HepG2 (cell line): ENCODE data around the gene EIF6. TPM values are rescaled to one million over a fixed set of nuclear protein-coding genes. Genes with fewer than 3 reads are reported as not detected.
A peak's percentile ranks its signal among the peaks of the same experiment; 100 is the strongest.

ENCODE experiments used
- ELF1 ChIP-seq: sonication (generic); formaldehyde crosslinking; IDR thresholded peaks from 2 replicates; pipeline ENCODE4 v1.4.0; 2020; ENCODE audit warnings: missing genetic modification reagents
- GFI1 ChIP-seq: sonication (generic); formaldehyde crosslinking; IDR thresholded peaks from 2 replicates; pipeline ENCODE4 v1.5.0; 2020; ENCODE audit warnings: missing genetic modification reagents, mild to moderate bottlenecking, borderline replicate concordance
- HNF4A ChIP-seq: sonication (generic); formaldehyde crosslinking; IDR thresholded peaks from 2 replicates; pipeline ENCODE4 v1.4.0; 2020; ENCODE audit warnings: missing genetic modification reagents
- MAFK ChIP-seq, 2 experiments: IDR thresholded peaks in 1 of 2; conservative IDR thresholded peaks in 1 of 2; 2 replicates each; pipeline ENCODE4 v1.6.1; 2011; ENCODE audit warnings: improper control_type of control experiment in 2 of 2, low read length in 2 of 2
- NBN ChIP-seq: fragments of 450-650 bp; conservative IDR thresholded peaks from 2 replicates; pipeline ENCODE4 v1.6.1; 2017
- PAWR ChIP-seq: sonication (generic); formaldehyde crosslinking; IDR thresholded peaks from 2 replicates; pipeline ENCODE4 v1.4.0; 2020; ENCODE audit warnings: missing genetic modification reagents, mild to moderate bottlenecking, borderline replicate concordance
- RFX3 ChIP-seq: IDR thresholded peaks from 2 replicates; pipeline ENCODE4 v1.6.1; 2016; ENCODE audit warnings: missing biosample characterization, missing genetic modification reagents
- THAP11 ChIP-seq: IDR thresholded peaks from 2 replicates; pipeline ENCODE4 v1.6.1; 2016; ENCODE audit warnings: missing biosample characterization, missing genetic modification reagents
- ZEB1 ChIP-seq: IDR thresholded peaks from 2 replicates; pipeline ENCODE4 v1.6.1; 2012; ENCODE audit warnings: mild to moderate bottlenecking, low read depth, inconsistent platforms; ENCODE audit not compliant: insufficient replicate concordance
- ZNF44 ChIP-seq: sonication (generic); formaldehyde crosslinking; IDR thresholded peaks from 2 replicates; pipeline ENCODE4 v1.5.1; 2020; ENCODE audit warnings: mild to moderate bottlenecking, missing genetic modification reagents
- ZNF468 ChIP-seq: sonication (generic); formaldehyde crosslinking; IDR thresholded peaks from 2 replicates; pipeline ENCODE4 v1.8.0; 2022; ENCODE audit warnings: mild to moderate bottlenecking, moderate library complexity, missing genetic modification reagents
- polyA plus RNA-seq, 8 experiments: library from polyadenylated mRNA; depleted of rRNA in 3 of 8; stranded (reverse) in 7 of 8; unstranded in 1 of 8; fragments of >200 nt; fragmentation: Illumina TruSeq in 4 of 8; extraction: Trizol in 4 of 8; gene quantifications; 2 replicates each; pipeline versions ENCODE4 v1.2.1 to v1.2.3, GENCODE V29; 2011 to 2016; ENCODE audit warnings: low read depth in 4 of 8, missing spikeins in 1 of 8, mixed read lengths in 1 of 8; ENCODE audit not compliant: insufficient read depth in 1 of 8
- total RNA-seq, 5 experiments: library from RNA; depleted of rRNA; stranded (reverse); fragments of >200 nt; fragmentation: Illumina TruSeq; extraction: Trizol; gene quantifications; 2 replicates each; pipeline ENCODE4 v1.2.3, GENCODE V29; 2016; ENCODE audit warnings: low read depth in 1 of 5
- TF ChIP-seq, protein P1 (sequence below): sonication (generic); formaldehyde crosslinking; IDR thresholded peaks from 2 replicates; pipeline ENCODE4 v1.8.0; 2022; ENCODE audit warnings: mild to moderate bottlenecking, missing genetic modification reagents; ENCODE audit not compliant: insufficient replicate concordance
- TF ChIP-seq, protein P2 (sequence below): sonication (generic); formaldehyde crosslinking; IDR thresholded peaks from 2 replicates; pipeline ENCODE4 v1.4.0; 2020; ENCODE audit warnings: missing genetic modification reagents
- TF ChIP-seq, protein P3 (sequence below): sonication (generic); formaldehyde crosslinking; IDR thresholded peaks from 2 replicates; pipeline ENCODE4 v1.5.1; 2020; ENCODE audit warnings: mild to moderate bottlenecking, missing genetic modification reagents, borderline replicate concordance
- TF ChIP-seq, protein P4 (sequence below): IDR thresholded peaks from 2 replicates; pipeline ENCODE4 v1.4.0; 2020; ENCODE audit warnings: mild to moderate bottlenecking, missing genetic modification reagents
- TF ChIP-seq, protein P5 (sequence below): sonication (generic); formaldehyde crosslinking; conservative IDR thresholded peaks from 2 replicates; pipeline ENCODE4 v1.8.0; 2022; ENCODE audit warnings: low read depth, missing genetic modification reagents

Gene EIF6
- total and polyA plus RNA-seq, 2 of the 13 experiments (the other 11 are each of a cell fraction or from before 2014, with no cell fraction given) = 462 to 466 TPM

DNA sequence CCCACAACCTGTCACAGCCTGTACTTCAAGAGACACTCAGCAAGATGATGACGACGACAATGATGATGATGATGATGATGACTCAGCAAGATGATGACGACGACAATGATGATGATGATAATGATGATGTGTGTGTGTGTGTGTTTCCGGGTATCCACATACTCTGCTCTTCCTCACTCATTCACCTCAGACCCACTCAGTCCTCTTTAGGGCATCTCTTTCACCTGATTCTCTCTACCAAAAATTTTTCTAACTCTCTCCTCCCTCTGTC, 1.2 kb upstream of the EIF6 start (continued):
- TF ChIP-seq, protein P1, sequence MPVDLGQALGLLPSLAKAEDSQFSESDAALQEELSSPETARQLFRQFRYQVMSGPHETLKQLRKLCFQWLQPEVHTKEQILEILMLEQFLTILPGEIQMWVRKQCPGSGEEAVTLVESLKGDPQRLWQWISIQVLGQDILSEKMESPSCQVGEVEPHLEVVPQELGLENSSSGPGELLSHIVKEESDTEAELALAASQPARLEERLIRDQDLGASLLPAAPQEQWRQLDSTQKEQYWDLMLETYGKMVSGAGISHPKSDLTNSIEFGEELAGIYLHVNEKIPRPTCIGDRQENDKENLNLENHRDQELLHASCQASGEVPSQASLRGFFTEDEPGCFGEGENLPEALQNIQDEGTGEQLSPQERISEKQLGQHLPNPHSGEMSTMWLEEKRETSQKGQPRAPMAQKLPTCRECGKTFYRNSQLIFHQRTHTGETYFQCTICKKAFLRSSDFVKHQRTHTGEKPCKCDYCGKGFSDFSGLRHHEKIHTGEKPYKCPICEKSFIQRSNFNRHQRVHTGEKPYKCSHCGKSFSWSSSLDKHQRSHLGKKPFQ (CRISPR knock-in tag) = no peak
- TF ChIP-seq, protein P2, sequence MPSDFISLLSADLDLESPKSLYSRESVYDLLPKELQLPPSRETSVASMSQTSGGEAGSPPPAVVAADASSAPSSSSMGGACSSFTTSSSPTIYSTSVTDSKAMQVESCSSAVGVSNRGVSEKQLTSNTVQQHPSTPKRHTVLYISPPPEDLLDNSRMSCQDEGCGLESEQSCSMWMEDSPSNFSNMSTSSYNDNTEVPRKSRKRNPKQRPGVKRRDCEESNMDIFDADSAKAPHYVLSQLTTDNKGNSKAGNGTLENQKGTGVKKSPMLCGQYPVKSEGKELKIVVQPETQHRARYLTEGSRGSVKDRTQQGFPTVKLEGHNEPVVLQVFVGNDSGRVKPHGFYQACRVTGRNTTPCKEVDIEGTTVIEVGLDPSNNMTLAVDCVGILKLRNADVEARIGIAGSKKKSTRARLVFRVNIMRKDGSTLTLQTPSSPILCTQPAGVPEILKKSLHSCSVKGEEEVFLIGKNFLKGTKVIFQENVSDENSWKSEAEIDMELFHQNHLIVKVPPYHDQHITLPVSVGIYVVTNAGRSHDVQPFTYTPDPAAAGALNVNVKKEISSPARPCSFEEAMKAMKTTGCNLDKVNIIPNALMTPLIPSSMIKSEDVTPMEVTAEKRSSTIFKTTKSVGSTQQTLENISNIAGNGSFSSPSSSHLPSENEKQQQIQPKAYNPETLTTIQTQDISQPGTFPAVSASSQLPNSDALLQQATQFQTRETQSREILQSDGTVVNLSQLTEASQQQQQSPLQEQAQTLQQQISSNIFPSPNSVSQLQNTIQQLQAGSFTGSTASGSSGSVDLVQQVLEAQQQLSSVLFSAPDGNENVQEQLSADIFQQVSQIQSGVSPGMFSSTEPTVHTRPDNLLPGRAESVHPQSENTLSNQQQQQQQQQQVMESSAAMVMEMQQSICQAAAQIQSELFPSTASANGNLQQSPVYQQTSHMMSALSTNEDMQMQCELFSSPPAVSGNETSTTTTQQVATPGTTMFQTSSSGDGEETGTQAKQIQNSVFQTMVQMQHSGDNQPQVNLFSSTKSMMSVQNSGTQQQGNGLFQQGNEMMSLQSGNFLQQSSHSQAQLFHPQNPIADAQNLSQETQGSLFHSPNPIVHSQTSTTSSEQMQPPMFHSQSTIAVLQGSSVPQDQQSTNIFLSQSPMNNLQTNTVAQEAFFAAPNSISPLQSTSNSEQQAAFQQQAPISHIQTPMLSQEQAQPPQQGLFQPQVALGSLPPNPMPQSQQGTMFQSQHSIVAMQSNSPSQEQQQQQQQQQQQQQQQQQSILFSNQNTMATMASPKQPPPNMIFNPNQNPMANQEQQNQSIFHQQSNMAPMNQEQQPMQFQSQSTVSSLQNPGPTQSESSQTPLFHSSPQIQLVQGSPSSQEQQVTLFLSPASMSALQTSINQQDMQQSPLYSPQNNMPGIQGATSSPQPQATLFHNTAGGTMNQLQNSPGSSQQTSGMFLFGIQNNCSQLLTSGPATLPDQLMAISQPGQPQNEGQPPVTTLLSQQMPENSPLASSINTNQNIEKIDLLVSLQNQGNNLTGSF (CRISPR knock-in tag) = no peak
- TF ChIP-seq, protein P3, sequence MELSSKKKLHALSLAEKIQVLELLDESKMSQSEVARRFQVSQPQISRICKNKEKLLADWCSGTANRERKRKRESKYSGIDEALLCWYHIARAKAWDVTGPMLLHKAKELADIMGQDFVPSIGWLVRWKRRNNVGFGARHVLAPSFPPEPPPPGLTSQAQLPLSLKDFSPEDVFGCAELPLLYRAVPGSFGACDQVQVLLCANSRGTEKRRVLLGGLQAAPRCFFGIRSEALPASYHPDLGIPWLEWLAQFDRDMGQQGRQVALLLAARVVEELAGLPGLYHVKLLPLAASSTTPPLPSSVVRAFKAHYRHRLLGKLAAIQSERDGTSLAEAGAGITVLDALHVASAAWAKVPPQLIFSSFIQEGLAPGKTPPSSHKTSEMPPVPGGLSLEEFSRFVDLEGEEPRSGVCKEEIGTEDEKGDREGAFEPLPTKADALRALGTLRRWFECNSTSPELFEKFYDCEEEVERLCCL = no peak
- peak; percentile 100 for TF ChIP-seq MAFK (conservative IDR thresholded peaks at IDR 0.05 in 1 of 2, IDR thresholded peaks at IDR 0.05 in 1 of 2; ENCODE audit: low read length in 2 of 2)
- TF ChIP-seq PAWR (CRISPR knock-in tag) = no peak
- no peak for TF ChIP-seq THAP11
- TF ChIP-seq, protein P4, sequence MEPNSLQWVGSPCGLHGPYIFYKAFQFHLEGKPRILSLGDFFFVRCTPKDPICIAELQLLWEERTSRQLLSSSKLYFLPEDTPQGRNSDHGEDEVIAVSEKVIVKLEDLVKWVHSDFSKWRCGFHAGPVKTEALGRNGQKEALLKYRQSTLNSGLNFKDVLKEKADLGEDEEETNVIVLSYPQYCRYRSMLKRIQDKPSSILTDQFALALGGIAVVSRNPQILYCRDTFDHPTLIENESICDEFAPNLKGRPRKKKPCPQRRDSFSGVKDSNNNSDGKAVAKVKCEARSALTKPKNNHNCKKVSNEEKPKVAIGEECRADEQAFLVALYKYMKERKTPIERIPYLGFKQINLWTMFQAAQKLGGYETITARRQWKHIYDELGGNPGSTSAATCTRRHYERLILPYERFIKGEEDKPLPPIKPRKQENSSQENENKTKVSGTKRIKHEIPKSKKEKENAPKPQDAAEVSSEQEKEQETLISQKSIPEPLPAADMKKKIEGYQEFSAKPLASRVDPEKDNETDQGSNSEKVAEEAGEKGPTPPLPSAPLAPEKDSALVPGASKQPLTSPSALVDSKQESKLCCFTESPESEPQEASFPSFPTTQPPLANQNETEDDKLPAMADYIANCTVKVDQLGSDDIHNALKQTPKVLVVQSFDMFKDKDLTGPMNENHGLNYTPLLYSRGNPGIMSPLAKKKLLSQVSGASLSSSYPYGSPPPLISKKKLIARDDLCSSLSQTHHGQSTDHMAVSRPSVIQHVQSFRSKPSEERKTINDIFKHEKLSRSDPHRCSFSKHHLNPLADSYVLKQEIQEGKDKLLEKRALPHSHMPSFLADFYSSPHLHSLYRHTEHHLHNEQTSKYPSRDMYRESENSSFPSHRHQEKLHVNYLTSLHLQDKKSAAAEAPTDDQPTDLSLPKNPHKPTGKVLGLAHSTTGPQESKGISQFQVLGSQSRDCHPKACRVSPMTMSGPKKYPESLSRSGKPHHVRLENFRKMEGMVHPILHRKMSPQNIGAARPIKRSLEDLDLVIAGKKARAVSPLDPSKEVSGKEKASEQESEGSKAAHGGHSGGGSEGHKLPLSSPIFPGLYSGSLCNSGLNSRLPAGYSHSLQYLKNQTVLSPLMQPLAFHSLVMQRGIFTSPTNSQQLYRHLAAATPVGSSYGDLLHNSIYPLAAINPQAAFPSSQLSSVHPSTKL (CRISPR knock-in tag) = no peak
- TF ChIP-seq HNF4A (CRISPR knock-in tag) = no peak
- TF ChIP-seq GFI1 (CRISPR knock-in tag) = no peak
- no peak for TF ChIP-seq ZNF44
- no peak for TF ChIP-seq RFX3 (CRISPR knock-in tag)
- TF ChIP-seq, protein P5, sequence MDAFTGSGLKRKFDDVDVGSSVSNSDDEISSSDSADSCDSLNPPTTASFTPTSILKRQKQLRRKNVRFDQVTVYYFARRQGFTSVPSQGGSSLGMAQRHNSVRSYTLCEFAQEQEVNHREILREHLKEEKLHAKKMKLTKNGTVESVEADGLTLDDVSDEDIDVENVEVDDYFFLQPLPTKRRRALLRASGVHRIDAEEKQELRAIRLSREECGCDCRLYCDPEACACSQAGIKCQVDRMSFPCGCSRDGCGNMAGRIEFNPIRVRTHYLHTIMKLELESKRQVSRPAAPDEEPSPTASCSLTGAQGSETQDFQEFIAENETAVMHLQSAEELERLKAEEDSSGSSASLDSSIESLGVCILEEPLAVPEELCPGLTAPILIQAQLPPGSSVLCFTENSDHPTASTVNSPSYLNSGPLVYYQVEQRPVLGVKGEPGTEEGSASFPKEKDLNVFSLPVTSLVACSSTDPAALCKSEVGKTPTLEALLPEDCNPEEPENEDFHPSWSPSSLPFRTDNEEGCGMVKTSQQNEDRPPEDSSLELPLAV (CRISPR knock-in tag) = no peak
- TF ChIP-seq ZEB1 = no peak
- TF ChIP-seq ELF1 (CRISPR knock-in tag) = 0 out of 2 replicates have a peak, but pooled peaks have one; percentile 7
- TF ChIP-seq NBN = no peak
- TF ChIP-seq ZNF468 (CRISPR knock-in tag) = no peak
